Liver (tissue), 9 donors: ENCODE results near the gene KL. TPM values are rescaled to one million over a fixed set of nuclear protein-coding genes. Genes with fewer than 3 reads are reported as not detected.

Experiments used
- DNase-seq: peaks from one replicate; pipeline ENCODE4 v3.0.0-alpha.2; 2017; ENCODE audit warnings: low spot score
- H3K27ac ChIP-seq, 2 donors: one replicate each; pipeline ENCODE4 v1.7.0; 2013; ENCODE audit warnings: inconsistent platforms in 2 of 2, low read length in 2 of 2, control low read depth in 1 of 2, low read depth in 1 of 2, mild to moderate bottlenecking in 1 of 2
- H3K27me3 ChIP-seq, 4 donors: one replicate each; pipeline versions ENCODE4 v1.6.1 to v1.7.0; 2013; ENCODE audit warnings: low read length in 3 of 4, inconsistent platforms in 1 of 4, mild to moderate bottlenecking in 1 of 4, moderate library complexity in 1 of 4; ENCODE audit not compliant: control insufficient read depth in 4 of 4, insufficient read depth in 4 of 4
- H3K36me3 ChIP-seq, 4 donors: one replicate each; pipeline versions ENCODE4 v1.6.1 to v1.7.0; 2013; ENCODE audit warnings: low read length in 3 of 4, mild to moderate bottlenecking in 3 of 4, low read depth in 1 of 4, moderate library complexity in 1 of 4; ENCODE audit not compliant: control insufficient read depth in 4 of 4, insufficient read depth in 3 of 4
- H3K4me1 ChIP-seq, 4 donors: one replicate each; pipeline versions ENCODE4 v1.6.1 to v1.7.0; 2013; ENCODE audit warnings: low read length in 3 of 4, mild to moderate bottlenecking in 3 of 4, moderate library complexity in 1 of 4; ENCODE audit not compliant: control insufficient read depth in 4 of 4, insufficient read depth in 4 of 4
- H3K4me3 ChIP-seq, 3 donors: one replicate each; pipeline versions ENCODE4 v1.6.1 to v1.7.0; 2013; ENCODE audit warnings: low read length in 3 of 3, control low read depth in 1 of 3, low read depth in 1 of 3, mild to moderate bottlenecking in 1 of 3
- H3K9ac ChIP-seq, 2 donors: one replicate each; pipeline ENCODE4 v1.7.0; 2013; ENCODE audit warnings: low read length in 2 of 2, mild to moderate bottlenecking in 2 of 2, moderate library complexity in 2 of 2, control low read depth in 1 of 2, low read depth in 1 of 2
- H3K9me3 ChIP-seq, 4 donors: one replicate each; pipeline versions ENCODE4 v1.6.1 to v1.7.0; 2013; ENCODE audit warnings: low read length in 3 of 4; ENCODE audit not compliant: control insufficient read depth in 4 of 4
- EGR1 ChIP-seq, 2 donors: IDR thresholded peaks; 2 replicates each; pipeline ENCODE4 v1.6.1; 2016 to 2018; ENCODE audit warnings: antibody characterized with exemption in 2 of 2, low read depth in 2 of 2
- FOXA2 ChIP-seq: IDR thresholded peaks from 2 replicates; pipeline ENCODE4 v1.6.1; 2016; ENCODE audit warnings: antibody characterized with exemption
- GABPA ChIP-seq, 2 donors: IDR thresholded peaks in 1 of 2; conservative IDR thresholded peaks in 1 of 2; 2 replicates each; pipeline ENCODE4 v1.6.1; 2016; ENCODE audit warnings: antibody characterized with exemption in 2 of 2, mild to moderate bottlenecking in 1 of 2, moderate library complexity in 1 of 2
- HNF4A ChIP-seq, 2 donors: conservative IDR thresholded peaks; 2 replicates each; pipeline ENCODE4 v1.6.1; 2016; ENCODE audit warnings: antibody characterized with exemption in 2 of 2, mild to moderate bottlenecking in 2 of 2
- JUND ChIP-seq, 2 donors: IDR thresholded peaks; 2 replicates each; pipeline ENCODE4 v1.6.1; 2016; ENCODE audit warnings: antibody characterized with exemption in 2 of 2
- NR2F2 ChIP-seq: IDR thresholded peaks from 2 replicates; pipeline ENCODE4 v1.6.1; 2016; ENCODE audit warnings: antibody characterized with exemption
- RAD21 ChIP-seq, 2 donors: IDR thresholded peaks; 2 replicates each; pipeline ENCODE4 v1.6.1; 2016; ENCODE audit warnings: antibody characterized with exemption in 2 of 2, mild to moderate bottlenecking in 2 of 2
- RXRA ChIP-seq, 2 donors: IDR thresholded peaks; 2 replicates each; pipeline ENCODE4 v1.6.1; 2017 to 2018; ENCODE audit warnings: antibody characterized with exemption in 2 of 2, mild to moderate bottlenecking in 1 of 2
- SP1 ChIP-seq: IDR thresholded peaks from 2 replicates; pipeline ENCODE4 v1.6.1; 2018; ENCODE audit warnings: antibody characterized with exemption, mild to moderate bottlenecking
- TAF1 ChIP-seq: conservative IDR thresholded peaks from 2 replicates; pipeline ENCODE4 v1.6.1; 2016; ENCODE audit warnings: antibody characterized with exemption, mild to moderate bottlenecking
- YY1 ChIP-seq: IDR thresholded peaks from 2 replicates; pipeline ENCODE4 v1.6.1; 2016; ENCODE audit warnings: antibody characterized with exemption, mild to moderate bottlenecking
- WGBS: extraction: QIAGEN DNeasy Blood & Tissue Kit; methylation state at CpG from one replicate; pipeline ENCODE4 v1.1.7; 2013; 5-methylcytosine and 5-hydroxymethylcytosine counted together
- polyA plus RNA-seq, 2 donors: library from polyadenylated mRNA; stranded (reverse) in 1 of 2; unstranded in 1 of 2; fragments of 200-250 nt in 1 of 2; fragments of >200 nt in 1 of 2; fragmentation: Nextera tagmentation in 1 of 2; extraction: Ambion mirVana in 1 of 2; gene quantifications; one replicate each; pipeline versions ENCODE4 v1.2.1 to v1.2.3, GENCODE V29; 2013 to 2015
- total RNA-seq, 2 donors: library from RNA; depleted of rRNA; stranded (reverse); fragments of >200 nt; gene quantifications; one replicate each; pipeline ENCODE4 v1.2.3, GENCODE V29; 2014
- TF ChIP-seq, protein P1 (sequence below): IDR thresholded peaks from 2 replicates; pipeline ENCODE4 v1.6.1; 2016; ENCODE audit warnings: antibody characterized with exemption
- TF ChIP-seq, protein P2 (sequence below): IDR thresholded peaks from 2 replicates; pipeline ENCODE4 v1.6.1; 2016; ENCODE audit warnings: antibody characterized with exemption, mild to moderate bottlenecking
- TF ChIP-seq, protein P3 (sequence below): IDR thresholded peaks from 2 replicates; pipeline ENCODE4 v1.6.1; 2016; ENCODE audit warnings: antibody characterized with exemption
- donor health status: healthy.
- donor health status: healthy.
- donor health status: healthy.
- donor health status: healthy.
- donor health status: healthy.

Gene KL
- total and polyA plus RNA-seq, 4 donors = 0.13 to 0.92 (median 0.28) TPM

DNA sequence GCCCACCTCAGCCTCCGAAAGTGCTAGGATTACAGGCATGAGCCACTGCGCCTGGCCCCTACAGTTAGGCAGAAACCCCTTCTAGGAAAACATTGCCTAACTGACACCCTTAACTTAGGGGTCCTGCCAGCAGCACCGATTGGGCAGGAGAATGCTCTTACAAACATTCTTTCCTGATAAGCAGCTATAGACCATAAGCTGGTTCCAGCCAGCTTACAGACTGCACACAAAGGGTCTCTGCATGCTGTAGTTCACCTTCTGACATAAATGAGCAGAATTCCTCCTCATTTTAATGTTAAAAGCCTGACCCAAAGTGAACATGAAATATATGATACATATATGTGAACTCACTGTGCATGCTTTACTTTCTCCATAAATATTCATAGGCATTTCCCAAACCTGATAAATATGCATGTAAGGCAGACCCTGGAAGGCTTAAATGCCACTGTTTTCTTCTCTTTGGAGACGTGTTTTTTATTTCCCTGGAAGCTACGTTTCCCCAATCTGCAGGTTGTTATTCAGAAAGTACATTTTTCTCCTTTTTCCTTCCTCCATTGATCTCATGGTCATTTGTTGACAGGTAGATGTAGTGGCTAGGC lies 48.5 kb upstream of the KL start:
- no peak overlapping the region for H3K9ac ChIP-seq
- peaks cover 0 to 9% (median 0%) of the 10 kb centered on the region in 4 donors for H3K4me1 ChIP-seq
- H3K9me3 ChIP-seq = no peaks in the 10 kb centered on the region
- H3K27ac ChIP-seq = no peak overlapping the region
- WGBS = 75% methylated on average over 5 of the region's 5 CpGs
- H3K27me3 ChIP-seq = no peaks in the 10 kb centered on the region
- peak; percentile 13 for DNase-seq
- H3K4me3 ChIP-seq = no peak overlapping the region
- TF ChIP-seq, protein P1, sequence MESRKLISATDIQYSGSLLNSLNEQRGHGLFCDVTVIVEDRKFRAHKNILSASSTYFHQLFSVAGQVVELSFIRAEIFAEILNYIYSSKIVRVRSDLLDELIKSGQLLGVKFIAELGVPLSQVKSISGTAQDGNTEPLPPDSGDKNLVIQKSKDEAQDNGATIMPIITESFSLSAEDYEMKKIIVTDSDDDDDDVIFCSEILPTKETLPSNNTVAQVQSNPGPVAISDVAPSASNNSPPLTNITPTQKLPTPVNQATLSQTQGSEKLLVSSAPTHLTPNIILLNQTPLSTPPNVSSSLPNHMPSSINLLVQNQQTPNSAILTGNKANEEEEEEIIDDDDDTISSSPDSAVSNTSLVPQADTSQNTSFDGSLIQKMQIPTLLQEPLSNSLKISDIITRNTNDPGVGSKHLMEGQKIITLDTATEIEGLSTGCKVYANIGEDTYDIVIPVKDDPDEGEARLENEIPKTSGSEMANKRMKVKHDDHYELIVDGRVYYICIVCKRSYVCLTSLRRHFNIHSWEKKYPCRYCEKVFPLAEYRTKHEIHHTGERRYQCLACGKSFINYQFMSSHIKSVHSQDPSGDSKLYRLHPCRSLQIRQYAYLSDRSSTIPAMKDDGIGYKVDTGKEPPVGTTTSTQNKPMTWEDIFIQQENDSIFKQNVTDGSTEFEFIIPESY = no peak
- TF ChIP-seq NR2F2 (no peak), JUND (IDR thresholded peaks at IDR 0.05) (no peak), HNF4A (conservative IDR thresholded peaks at IDR 0.05) (no peak), FOXA2 (no peak), YY1 (no peak), RAD21 (IDR thresholded peaks at IDR 0.05) (no peak), GABPA (IDR thresholded peaks at IDR 0.05 in 1 of 2, conservative IDR thresholded peaks at IDR 0.05 in 1 of 2) (no peak), RXRA (IDR thresholded peaks at IDR 0.05) (no peak)
- TF ChIP-seq, protein P2, sequence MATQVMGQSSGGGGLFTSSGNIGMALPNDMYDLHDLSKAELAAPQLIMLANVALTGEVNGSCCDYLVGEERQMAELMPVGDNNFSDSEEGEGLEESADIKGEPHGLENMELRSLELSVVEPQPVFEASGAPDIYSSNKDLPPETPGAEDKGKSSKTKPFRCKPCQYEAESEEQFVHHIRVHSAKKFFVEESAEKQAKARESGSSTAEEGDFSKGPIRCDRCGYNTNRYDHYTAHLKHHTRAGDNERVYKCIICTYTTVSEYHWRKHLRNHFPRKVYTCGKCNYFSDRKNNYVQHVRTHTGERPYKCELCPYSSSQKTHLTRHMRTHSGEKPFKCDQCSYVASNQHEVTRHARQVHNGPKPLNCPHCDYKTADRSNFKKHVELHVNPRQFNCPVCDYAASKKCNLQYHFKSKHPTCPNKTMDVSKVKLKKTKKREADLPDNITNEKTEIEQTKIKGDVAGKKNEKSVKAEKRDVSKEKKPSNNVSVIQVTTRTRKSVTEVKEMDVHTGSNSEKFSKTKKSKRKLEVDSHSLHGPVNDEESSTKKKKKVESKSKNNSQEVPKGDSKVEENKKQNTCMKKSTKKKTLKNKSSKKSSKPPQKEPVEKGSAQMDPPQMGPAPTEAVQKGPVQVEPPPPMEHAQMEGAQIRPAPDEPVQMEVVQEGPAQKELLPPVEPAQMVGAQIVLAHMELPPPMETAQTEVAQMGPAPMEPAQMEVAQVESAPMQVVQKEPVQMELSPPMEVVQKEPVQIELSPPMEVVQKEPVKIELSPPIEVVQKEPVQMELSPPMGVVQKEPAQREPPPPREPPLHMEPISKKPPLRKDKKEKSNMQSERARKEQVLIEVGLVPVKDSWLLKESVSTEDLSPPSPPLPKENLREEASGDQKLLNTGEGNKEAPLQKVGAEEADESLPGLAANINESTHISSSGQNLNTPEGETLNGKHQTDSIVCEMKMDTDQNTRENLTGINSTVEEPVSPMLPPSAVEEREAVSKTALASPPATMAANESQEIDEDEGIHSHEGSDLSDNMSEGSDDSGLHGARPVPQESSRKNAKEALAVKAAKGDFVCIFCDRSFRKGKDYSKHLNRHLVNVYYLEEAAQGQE = no peak
- TF ChIP-seq, protein P3, sequence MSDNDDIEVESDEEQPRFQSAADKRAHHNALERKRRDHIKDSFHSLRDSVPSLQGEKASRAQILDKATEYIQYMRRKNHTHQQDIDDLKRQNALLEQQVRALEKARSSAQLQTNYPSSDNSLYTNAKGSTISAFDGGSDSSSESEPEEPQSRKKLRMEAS = no peak
- no peaks in the 10 kb centered on the region for H3K36me3 ChIP-seq

DNA sequence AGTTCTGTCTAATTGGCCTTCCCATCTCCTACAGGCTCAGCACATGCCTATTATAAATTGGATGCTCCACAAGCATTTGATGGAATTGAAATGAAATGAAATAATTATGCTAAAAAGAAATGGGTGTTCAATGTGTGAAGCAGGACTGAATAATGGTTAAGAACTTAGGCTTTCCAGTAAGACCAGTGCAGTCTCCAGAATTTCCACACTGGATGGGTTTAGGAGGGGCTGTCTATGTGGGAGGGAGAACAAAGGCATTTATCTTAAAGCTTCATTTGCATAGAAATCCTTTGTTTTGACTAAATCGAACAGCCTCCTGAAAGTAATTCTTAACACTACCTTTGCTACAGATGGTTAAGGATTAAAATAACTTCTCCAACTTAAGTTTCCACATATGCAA lies 47.9 kb upstream of the KL start:
- H3K4me1 ChIP-seq = peaks cover 0 to 9% (median 0%) of the 10 kb centered on the region in 4 donors
- H3K36me3 ChIP-seq = no peaks in the 10 kb centered on the region
- 93% methylated on average over 1 of the region's 1 CpG for WGBS
- no peaks in the 10 kb centered on the region for H3K27me3 ChIP-seq
- H3K9ac ChIP-seq = no peak overlapping the region
- no peak for DNase-seq
- TF ChIP-seq JUND (IDR thresholded peaks at IDR 0.05) = no peak
- TF ChIP-seq FOXA2 = no peak
- TF ChIP-seq SP1 = no peak
- no peak for TF ChIP-seq HNF4A (conservative IDR thresholded peaks at IDR 0.05)
- no peak for TF ChIP-seq EGR1 (IDR thresholded peaks at IDR 0.05; ENCODE audit: low read depth in 2 of 2)
- no peak for TF ChIP-seq RXRA (IDR thresholded peaks at IDR 0.05)
- TF ChIP-seq GABPA (IDR thresholded peaks at IDR 0.05 in 1 of 2, conservative IDR thresholded peaks at IDR 0.05 in 1 of 2) = no peak
- TF ChIP-seq, protein P2 = no peak
- no peak for TF ChIP-seq RAD21 (IDR thresholded peaks at IDR 0.05)
- TF ChIP-seq, protein P1 = no peak
- no peak for TF ChIP-seq TAF1
- TF ChIP-seq YY1 = no peak
- H3K27ac ChIP-seq = no peak overlapping the region
- no peaks in the 10 kb centered on the region for H3K9me3 ChIP-seq
- no peak overlapping the region for H3K4me3 ChIP-seq
